Heart right ventricle (tissue), 16 donors: ENCODE results near the gene DNAJC19. TPM values are rescaled to one million over a fixed set of nuclear protein-coding genes. Genes with fewer than 3 reads are reported as not detected.

ENCODE experiments used
- ATAC-seq, 8 donors: fragments of 200-7000 bp; cut with Tn5 transposase; one replicate each; pipeline ENCODE4 v1.9.1; 2020; ENCODE audit warnings: mild to moderate bottlenecking in 8 of 8, moderate library complexity in 8 of 8, moderate number of reproducible peaks in 1 of 8
- DNase-seq, 2 donors: peaks; one replicate each; pipeline ENCODE4 v3.0.0-alpha.2; 2020
- H3K27ac ChIP-seq, 10 donors: fragments of 200-600 bp; sonication (generic) in 2 of 10; one replicate each; pipeline versions ENCODE4 v1.5.0 to v1.8.0; 2020 to 2022; ENCODE audit warnings: mild to moderate bottlenecking in 3 of 10
- H3K27me3 ChIP-seq, 7 donors: fragments of 200-600 bp; one replicate each; pipeline ENCODE4 v1.8.0; 2021 to 2022; ENCODE audit warnings: mild to moderate bottlenecking in 2 of 7
- H3K36me3 ChIP-seq, 9 donors: fragments of 200-600 bp; sonication (generic) in 1 of 9; one replicate each; pipeline versions ENCODE4 v1.5.0 to v1.8.0; 2020 to 2022; ENCODE audit warnings: mild to moderate bottlenecking in 2 of 9
- H3K4me1 ChIP-seq, 9 donors: fragments of 200-600 bp; sonication (generic) in 1 of 9; one replicate each; pipeline versions ENCODE4 v1.5.0 to v1.8.0; 2020 to 2022; ENCODE audit warnings: mild to moderate bottlenecking in 4 of 9
- H3K4me3 ChIP-seq, 10 donors: fragments of 200-600 bp; sonication (generic) in 2 of 10; one replicate each; pipeline versions ENCODE4 v1.5.0 to v1.8.0; 2020 to 2022; ENCODE audit warnings: mild to moderate bottlenecking in 7 of 10, moderate library complexity in 2 of 10
- H3K9me3 ChIP-seq, 11 donors: fragments of 200-600 bp in 10 of 11; sonication (generic) in 2 of 11; one replicate each; pipeline versions ENCODE4 v1.5.0 to v1.8.0; 2013 to 2022; ENCODE audit warnings: mild to moderate bottlenecking in 2 of 11, control low read depth in 1 of 11, moderate library complexity in 1 of 11
- CTCF ChIP-seq, 9 donors: fragments of 200-600 bp; sonication (generic) in 2 of 9; IDR thresholded peaks; one replicate each; pipeline versions ENCODE4 v1.5.0 to v1.8.0; 2021 to 2022; ENCODE audit warnings: antibody characterized with exemption in 9 of 9, mild to moderate bottlenecking in 5 of 9, moderate library complexity in 1 of 9
- WGBS, 2 donors: extraction: QIAGEN DNeasy Blood & Tissue Kit; methylation state at CpG; one replicate each; pipeline ENCODE4 v1.1.7; 2013; ENCODE audit warnings: inconsistent platforms in 1 of 2; 5-methylcytosine and 5-hydroxymethylcytosine counted together
- intact Hi-C, 10 donors: fragments of 100-400 bp; cut with DNase I; formaldehyde crosslinking; loops; one replicate each; pipeline versions ENCODE4 v1.11.1 to v1.14.2; 2022
- polyA plus RNA-seq, 2 donors: library from polyadenylated mRNA; stranded (reverse); fragments of 200-250 nt; gene quantifications; one replicate each; pipeline ENCODE4 v1.2.3, GENCODE V29; 2013
- total RNA-seq, 10 donors: library from RNA; stranded (reverse); fragmentation: NEBNext Ultra II Directional in 3 of 10; extraction: Animal tissue kit (Norgen Biotek cat#: 25700) in 3 of 10; gene quantifications; one replicate each; pipeline versions ENCODE4 v1.2.1 to v1.2.4, GENCODE V29; 2021 to 2023
- donor health status: Arrhythmogenic right ventricular cardiomyopathy.
- donor health status: ischemic (EF 13 %, LVEDD 7.1; RV severe dilation, severe dysfunction).
- donor health status: healthy with polysubstance abuse.
- donor health status: DM: no; HTN: yes; CAD: no.
- donor health status: DM: no; HTN: no; CAD: no.
- donor health status: ischemic (EF 25% LVEDD 6.9; RV normal size, moderate dysfunction).
- donor health status: ischemic (EF 25% LVEDD 5.7; RV mildly dilated, moderate dysfunction).
- donor health status: healthy.
- donor health status: DM: yes; HTN: yes; CAD: no.
- donor health status: Ischemic cardiomyopathy.
- donor health status: ischemic (EF 35%, LVEDD 5.7; RV mildly dilated, moderate dysfunction).
- donor health status: nonischemic (EF 11% LVEDD 7.7; RV severe dilation, severe dysfunction).
- donor health status: DM: yes; HTN: yes; CAD: no.
- donor health status: PGD.
- donor health status: ischemic (EF 29% LVEDD 5.4; RV normal size, mild dysfunction).
- donor health status: nonischemic (EF 23%, LVEDD 6.1; RV moderate dilation, normal function).

Gene DNAJC19
- total and polyA plus RNA-seq, 12 donors = 57.6 to 132 (median 94.5) TPM

GRCh38 chr3:180974286-180974685 is 15.2 kb downstream of the DNAJC19 start:
- peaks cover 0 to 98% (median 26%) of the 10 kb centered on the region in 9 donors for H3K36me3 ChIP-seq
- no peak for ATAC-seq
- no peak for TF ChIP-seq CTCF (IDR thresholded peaks at IDR 0.05)
- H3K27me3 ChIP-seq = no peaks in the 10 kb centered on the region
- 91 to 93% methylated on average over 6 of the region's 6 CpGs for WGBS, 2 donors
- H3K27ac ChIP-seq = peak overlapping the region in 1 of 10 donors; percentile 4
- H3K4me3 ChIP-seq = no peak overlapping the region
- intact Hi-C loops = loop anchor here in 1 of 10 donors (5.0 kb wide), 1 partner anchor 62 kb away; the partner anchor contains the start of gene FXR1
- no peak for DNase-seq
- no peaks in the 10 kb centered on the region for H3K9me3 ChIP-seq
- peaks cover 0 to 14% (median 2%) of the 10 kb centered on the region in 9 donors for H3K4me1 ChIP-seq

GRCh38 chr3:180973543-180973942 is 16.0 kb downstream of the DNAJC19 start:
- DNase-seq (no peak), ATAC-seq (no peak)
- Histone ChIP-seq H3K27ac (no peak overlapping the region), H3K36me3 (peaks cover 0 to 98% (median 33%) of the 10 kb centered on the region in 9 donors), H3K4me1 (peaks cover 0 to 14% (median 0%) of the 10 kb centered on the region in 9 donors), H3K27me3 (no peaks in the 10 kb centered on the region), H3K9me3 (no peaks in the 10 kb centered on the region), H3K4me3 (no peak overlapping the region)
- WGBS, 2 donors = 88 to 94% methylated on average over 2 of the region's 2 CpGs
- no peak for TF ChIP-seq CTCF (IDR thresholded peaks at IDR 0.05)
- intact Hi-C loops = loop anchor here in 1 of 10 donors (5.0 kb wide), 1 partner anchor 61 kb away; the partner anchor contains the start of gene FXR1

GRCh38 chr3:180970931-180971330 is 18.6 kb downstream of the DNAJC19 start:
- Histone ChIP-seq H3K27me3 (no peaks in the 10 kb centered on the region), H3K36me3 (peaks cover 0 to 97% (median 35%) of the 10 kb centered on the region in 9 donors), H3K4me1 (peaks cover 0 to 7% (median 0%) of the 10 kb centered on the region in 9 donors), H3K27ac (no peak overlapping the region), H3K4me3 (no peak overlapping the region), H3K9me3 (no peaks in the 10 kb centered on the region)
- ATAC-seq = no peak
- no peak for DNase-seq
- intact Hi-C loops = loop anchor here in 1 of 10 donors (5.0 kb wide), 1 partner anchor 59 kb away; the partner anchor contains the start of gene FXR1
- WGBS, 2 donors = 97 to 100% methylated on average over 6 of the region's 6 CpGs
- no peak for TF ChIP-seq CTCF (IDR thresholded peaks at IDR 0.05)

GRCh38 chr3:180962530-180962929 is 27.0 kb downstream of the DNAJC19 start:
- TF ChIP-seq CTCF (IDR thresholded peaks at IDR 0.05) = no peak
- peaks cover 0 to 100% (median 47%) of the 10 kb centered on the region in 9 donors for H3K36me3 ChIP-seq
- WGBS, 2 donors = 90 to 95% methylated on average over 1 of the region's 1 CpG
- no peak overlapping the region for H3K27ac ChIP-seq
- no peak overlapping the region for H3K4me3 ChIP-seq
- ATAC-seq (peak in 1 of 8 donors; percentile 55), DNase-seq (no peak)
- intact Hi-C loops = no loop called here
- peaks cover 0 to 7% (median 0%) of the 10 kb centered on the region in 9 donors for H3K4me1 ChIP-seq
- no peaks in the 10 kb centered on the region for H3K27me3 ChIP-seq
- no peaks in the 10 kb centered on the region for H3K9me3 ChIP-seq
